Caki2 (cell line): ENCODE results near the gene IZUMO4. TPM values are rescaled to one million over a fixed set of nuclear protein-coding genes. Genes with fewer than 3 reads are reported as not detected.
"Not testable (repeated sequence)": the region's sequence is repeated elsewhere in the genome, so short reads cannot be mapped to it uniquely, and the experiment has no call there.

Experiments
- DNase-seq: peaks from one replicate; pipeline ENCODE4 v3.0.0-alpha.2; 2015; ENCODE audit warnings: low read depth
- in situ Hi-C: cut with HindIII; loops from 2 replicates; pipeline ENCODE4 v1.10.0; 2016; ENCODE audit warnings: low sequenced_read_pairs, low pct_unique_long_range_greater_than_20kb, mixed read lengths
- total RNA-seq: library from RNA; depleted of rRNA; stranded (reverse); fragments of >200 nt; shearing (Covaris generic); gene quantifications from 2 replicates; pipeline ENCODE4 v1.2.3, GENCODE V29; 2014; ENCODE audit warnings: low replicate concordance

The IZUMO4 gene
- total RNA-seq, 1 experiment from 2014 or later, result not detected

DNA sequence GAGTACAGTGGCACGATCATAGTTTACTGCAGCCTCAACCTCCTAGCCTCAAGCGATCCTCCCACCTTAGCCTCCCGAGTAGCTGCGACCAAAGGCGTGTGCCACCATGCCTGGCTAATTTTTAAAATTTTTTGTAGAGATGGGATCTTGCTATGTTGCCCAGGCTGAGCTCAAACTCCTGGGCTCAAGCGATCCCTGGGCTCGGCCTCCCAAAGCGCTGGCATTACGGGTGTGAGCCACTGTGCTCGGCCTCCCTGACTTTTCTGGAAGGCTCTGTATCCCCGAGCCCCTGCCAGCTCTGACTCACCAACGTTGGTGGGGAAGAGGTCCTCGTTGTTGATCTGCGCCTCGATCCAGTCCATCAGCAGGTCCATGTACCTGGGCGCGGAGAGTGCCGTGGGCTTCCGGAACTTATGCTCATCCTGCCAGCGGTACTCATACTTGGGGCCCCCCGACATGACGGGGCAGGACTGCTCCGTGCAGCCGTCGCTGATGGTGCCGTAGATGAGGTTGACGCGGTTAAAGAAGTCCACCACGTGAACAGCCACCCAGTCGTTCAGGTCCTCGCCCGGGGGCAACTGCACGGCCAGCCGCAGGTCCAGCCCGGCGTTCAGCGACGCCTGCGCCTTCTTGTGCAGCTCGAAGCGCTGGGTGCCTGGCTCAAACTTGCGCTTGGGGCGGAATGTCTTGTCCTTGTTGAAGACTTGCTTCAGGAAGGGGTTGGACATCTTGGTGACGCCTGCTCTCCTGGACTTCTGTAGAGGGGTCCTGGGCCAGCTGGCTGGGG, 18.7 kb upstream of the IZUMO4 start:
- in situ Hi-C loops, result no loop called here
- no peak for DNase-seq

- DNase-seq, result no peak
- in situ Hi-C loops, result no loop called here
These were observed 17.4 kb upstream of the IZUMO4 start for GRCh38 chr19:2079076-2079864.

GRCh38 chr19:2079865-2080301, 16.8 kb upstream of the IZUMO4 start:
- in situ Hi-C loops, result no loop called here
- DNase-seq, result no peak

GRCh38 chr19:2080336-2080988, 16.3 kb upstream of the IZUMO4 start:
- in situ Hi-C loops, result no loop called here
- no peak for DNase-seq

- in situ Hi-C loops, result no loop called here
These were observed 14.6 kb upstream of the IZUMO4 start for GRCh38 chr19:2081873-2082810.

GRCh38 chr19:2083174-2083854, 13.4 kb upstream of the IZUMO4 start:
- DNase-seq, result no peak
- in situ Hi-C loops, result no loop called here

More at GRCh38 chr19:2081873-2082810, 14.6 kb upstream of the IZUMO4 start:
- DNase-seq, result no peak

GRCh38 chr19:2084993-2085720, 11.6 kb upstream of the IZUMO4 start:
- DNase-seq, result peak; percentile 82
- in situ Hi-C loops, result no loop called here

DNA sequence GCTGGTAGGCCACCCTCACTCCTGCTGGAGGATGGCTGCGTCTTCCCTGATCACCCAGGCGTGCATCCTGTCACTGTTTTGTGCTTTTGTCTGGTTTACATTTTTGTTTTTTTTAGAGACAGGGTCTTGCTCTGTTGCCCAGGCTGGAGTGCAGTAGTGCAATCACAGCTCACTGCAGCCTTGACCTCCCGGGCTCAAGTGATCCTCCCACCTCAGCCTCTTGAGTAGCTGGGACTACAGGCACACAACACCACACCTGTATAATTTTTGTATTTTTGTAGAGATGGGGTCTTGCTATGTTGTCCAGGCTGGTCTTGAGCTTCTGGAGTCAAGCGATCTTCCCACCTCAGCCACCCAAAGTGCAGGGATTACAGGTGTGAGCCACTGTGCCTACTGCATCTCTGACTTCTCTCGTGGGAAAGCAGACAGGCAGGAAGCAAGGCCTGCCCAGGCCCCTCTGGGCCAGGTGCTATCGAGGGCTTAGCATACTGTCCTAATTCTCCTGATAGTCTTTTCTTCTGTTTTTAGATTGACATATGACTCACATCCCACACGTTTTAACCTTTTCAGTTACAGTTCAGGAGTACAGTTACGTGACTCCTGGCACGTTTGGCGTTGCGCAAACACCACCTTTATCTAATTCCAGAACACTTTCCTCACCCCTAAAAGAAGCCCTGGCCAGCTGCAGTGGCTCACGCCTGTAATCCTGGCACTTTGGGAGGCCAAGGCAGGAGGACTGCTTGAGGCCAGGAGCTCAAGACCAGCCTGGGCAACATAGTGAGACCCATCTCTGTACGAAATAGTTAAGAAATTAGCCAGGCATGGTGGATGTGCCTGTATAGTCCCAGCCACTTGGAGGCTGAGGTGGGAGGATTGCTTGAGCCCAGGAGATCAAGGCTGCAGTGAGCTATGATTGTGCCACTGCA, 9.8 kb upstream of the IZUMO4 start:
- peak; percentile 87 for DNase-seq

GRCh38 chr19:2087621-2088100, 9.1 kb upstream of the IZUMO4 start:
- in situ Hi-C loops, result no loop called here

More for the DNA sequence above, 9.8 kb upstream of the IZUMO4 start:
- in situ Hi-C loops, result not testable (repeated sequence)

GRCh38 chr19:2089001-2089711, 7.6 kb upstream of the IZUMO4 start:
- in situ Hi-C loops, result no loop called here
- DNase-seq, result peak; percentile 55

More at GRCh38 chr19:2087621-2088100, 9.1 kb upstream of the IZUMO4 start:
- DNase-seq, result peak; percentile 40

DNA sequence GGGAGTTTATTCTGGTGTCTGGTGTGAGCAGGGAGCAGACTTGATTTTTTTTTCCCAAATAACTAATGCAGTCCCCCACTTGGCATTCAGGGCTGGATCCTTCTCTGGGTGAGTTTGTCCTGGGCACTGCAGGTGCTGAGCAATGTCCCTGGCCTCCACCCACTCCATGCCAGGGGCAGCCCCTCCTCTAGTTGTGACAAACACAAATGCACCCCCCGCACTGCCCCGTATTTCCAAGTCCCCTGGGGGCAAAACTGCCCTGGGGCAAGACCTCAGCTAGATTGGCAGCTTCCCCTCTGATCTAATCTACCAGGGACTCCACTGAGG, 7.0 kb upstream of the IZUMO4 start:
- in situ Hi-C loops, result no loop called here
- DNase-seq, result no peak

DNA sequence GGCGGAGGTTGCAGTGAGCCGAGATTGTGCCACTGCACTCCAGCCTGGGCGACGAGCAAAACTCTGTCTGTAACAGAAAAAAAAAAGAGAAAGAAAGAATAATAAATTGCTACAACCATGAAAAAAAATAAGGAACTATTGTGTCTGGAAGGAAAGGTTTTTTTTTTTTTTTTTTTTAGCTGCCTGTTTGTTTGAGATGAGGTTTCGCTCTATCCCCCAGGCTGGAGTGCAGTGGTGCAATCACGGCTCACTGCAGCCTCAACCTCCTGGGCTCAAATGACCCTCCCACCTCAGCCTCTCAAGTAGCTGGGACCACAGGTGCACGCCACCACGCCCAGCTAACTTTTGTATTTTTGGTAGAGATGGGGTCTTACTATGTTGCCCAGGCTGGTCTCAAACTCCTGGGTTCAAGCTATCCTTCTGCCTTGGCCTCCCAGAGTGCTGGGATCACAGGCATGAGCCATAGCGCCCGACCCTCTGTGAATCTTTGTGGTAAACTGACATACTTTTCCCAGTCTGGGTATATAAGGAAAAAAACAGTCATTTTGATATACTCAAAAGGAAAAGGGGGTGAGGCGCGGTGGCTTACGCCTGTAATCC, 4.7 kb upstream of the IZUMO4 start:
- DNase-seq, in situ Hi-C loops: not testable (repeated sequence)

DNA sequence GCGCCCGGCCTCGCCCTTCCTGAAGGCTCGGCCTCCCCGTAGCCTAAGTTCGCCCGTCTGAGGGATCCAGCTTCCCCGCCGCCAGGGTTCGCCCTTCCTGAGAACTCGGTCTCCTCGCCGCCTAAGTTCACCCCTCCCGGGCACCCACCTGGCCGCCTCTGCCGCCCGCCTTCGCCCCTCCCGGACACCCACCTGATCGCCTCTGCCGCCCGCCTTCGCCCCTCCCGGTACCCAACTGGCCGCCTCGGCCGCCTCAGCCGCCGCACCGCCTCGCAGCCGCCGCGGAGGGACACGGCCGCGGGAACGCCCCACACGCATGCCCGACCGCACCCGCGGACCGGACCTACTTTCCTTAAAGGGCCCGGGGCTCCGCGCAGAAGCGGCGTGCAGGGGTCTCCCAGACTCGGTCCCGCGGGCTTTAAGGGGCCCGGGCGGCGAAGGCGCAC, 658 bp upstream of the IZUMO4 start, which contains the start of gene MOB3A:
Gene MOB3A (minus strand): TSS at position 293 of the 446 bp plus-strand sequence. CDS start 17,766 bp downstream, outside the sequence.
- DNase-seq, result no peak
- in situ Hi-C loops, result no loop called here

- DNase-seq, result no peak
These were observed 629 bp downstream of the IZUMO4 start for GRCh38 chr19:2097203-2097885.

More at GRCh38 chr19:2097203-2097885, 629 bp downstream of the IZUMO4 start:
- in situ Hi-C loops, result no loop called here
